ENCODE measurements around the gene BCL2.

GRCh38 chr18:63175264-63175663, 144.3 kb downstream of the BCL2 start:
- TF ChIP-seq EZH2 (IDR thresholded peaks at IDR 0.05) (no peak), POLR2AphosphoS5 (IDR thresholded peaks at IDR 0.05; ENCODE audit: borderline replicate concordance, low read depth, low read length) (no peak)

Data from SK-N-MC (cell line).